Naive B cell (primary cell): Measurements from ENCODE around the gene TOX3. TPM values are rescaled to one million over a fixed set of nuclear protein-coding genes. Genes with fewer than 3 reads are reported as not detected.

Experiments used
- ATAC-seq, 2 donors: fragments of 150-1000 bp; cut with Tn5 transposase; 2 replicates each; pipeline ENCODE4 v1.10.0; 2021; ENCODE audit warnings: low read depth in 2 of 2, mild to moderate bottlenecking in 2 of 2, moderate library complexity in 2 of 2
- DNase-seq: peaks from one replicate; pipeline ENCODE4 v3.0.0; 2022
- H3K27ac Mint-ChIP-seq, 6 donors: one replicate each; pipeline ENCODE4 v1.8.0; 2020 to 2022; ENCODE audit warnings: mild to moderate bottlenecking in 6 of 6, mixed read lengths in 6 of 6, moderate library complexity in 5 of 6, inconsistent platforms in 2 of 6
- H3K27me3 Mint-ChIP-seq, 3 donors: one replicate each; pipeline ENCODE4 v1.8.0; 2021 to 2022; ENCODE audit warnings: mixed read lengths in 3 of 3, mild to moderate bottlenecking in 1 of 3
- H3K36me3 Mint-ChIP-seq, 2 donors: one replicate each; pipeline ENCODE4 v1.8.0; 2020 to 2022; ENCODE audit warnings: mixed read lengths in 2 of 2, inconsistent platforms in 1 of 2, mild to moderate bottlenecking in 1 of 2
- H3K4me1 Mint-ChIP-seq, 3 donors: one replicate each; pipeline ENCODE4 v1.8.0; 2020 to 2022; ENCODE audit warnings: mixed read lengths in 3 of 3, inconsistent platforms in 1 of 3, mild to moderate bottlenecking in 1 of 3, moderate library complexity in 1 of 3
- H3K4me3 Mint-ChIP-seq, 8 donors: one replicate each; pipeline ENCODE4 v1.8.0; 2020 to 2022; ENCODE audit warnings: mild to moderate bottlenecking in 8 of 8, mixed read lengths in 8 of 8, moderate library complexity in 8 of 8, inconsistent platforms in 2 of 8
- H3K9me3 Mint-ChIP-seq, 7 donors: one replicate each; pipeline ENCODE4 v1.8.0; 2020 to 2022; ENCODE audit warnings: mixed read lengths in 7 of 7, mild to moderate bottlenecking in 5 of 7, inconsistent platforms in 2 of 7, moderate library complexity in 1 of 7
- polyA plus RNA-seq, 6 donors: library from polyadenylated mRNA; unstranded; fragments of 300-500 nt; fragmentation: Illumina TruSeq; gene quantifications; one replicate each; pipeline ENCODE4 v1.2.3, GENCODE V29; 2021; ENCODE audit warnings: low read depth in 6 of 6

TOX3 gene
- polyA plus RNA-seq, 6 donors from 2014 or later, result not detected

- Mint-ChIP-seq H3K4me1 (no peaks in the 10 kb centered on the region), H3K27me3 (peaks cover 0 to 3% (median 0%) of the 10 kb centered on the region in 3 donors), H3K36me3 (no peaks in the 10 kb centered on the region), H3K27ac (no peak overlapping the region), H3K9me3 (peaks cover 0 to 16% (median 6%) of the 10 kb centered on the region in 7 donors), H3K4me3 (peak overlapping the region in 1 of 8 donors; percentile 35)
- ATAC-seq, result no peak
- DNase-seq, result no peak
These were observed 26.7 kb upstream of the TOX3 start for GRCh38 chr16:52573365-52574299.

DNA sequence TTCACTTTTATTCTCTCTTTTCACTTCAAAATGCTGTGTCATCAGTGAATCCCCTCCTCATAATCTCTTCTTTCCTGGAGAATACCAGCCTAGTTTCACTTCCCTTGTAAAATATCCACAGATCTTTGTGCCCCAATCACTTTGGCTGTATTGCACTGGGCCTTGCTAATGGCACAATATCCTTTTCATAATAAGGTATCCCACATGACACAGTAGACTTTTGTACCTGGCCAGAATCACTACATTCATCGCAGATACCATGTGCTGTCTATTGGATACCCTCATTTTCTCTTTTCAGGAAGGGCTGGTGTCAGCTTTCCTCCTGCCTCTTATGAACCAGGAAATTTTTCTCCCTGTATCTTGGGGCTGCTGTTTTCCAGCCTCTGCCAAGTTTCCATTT is 25.7 kb upstream of the TOX3 start:
- Mint-ChIP-seq H3K4me3 (no peak overlapping the region), H3K9me3 (peaks cover 0 to 16% (median 6%) of the 10 kb centered on the region in 7 donors), H3K4me1 (no peaks in the 10 kb centered on the region), H3K27me3 (peaks cover 0 to 3% (median 0%) of the 10 kb centered on the region in 3 donors), H3K36me3 (no peaks in the 10 kb centered on the region), H3K27ac (no peak overlapping the region)
- DNase-seq, result no peak
- ATAC-seq, result no peak

DNA sequence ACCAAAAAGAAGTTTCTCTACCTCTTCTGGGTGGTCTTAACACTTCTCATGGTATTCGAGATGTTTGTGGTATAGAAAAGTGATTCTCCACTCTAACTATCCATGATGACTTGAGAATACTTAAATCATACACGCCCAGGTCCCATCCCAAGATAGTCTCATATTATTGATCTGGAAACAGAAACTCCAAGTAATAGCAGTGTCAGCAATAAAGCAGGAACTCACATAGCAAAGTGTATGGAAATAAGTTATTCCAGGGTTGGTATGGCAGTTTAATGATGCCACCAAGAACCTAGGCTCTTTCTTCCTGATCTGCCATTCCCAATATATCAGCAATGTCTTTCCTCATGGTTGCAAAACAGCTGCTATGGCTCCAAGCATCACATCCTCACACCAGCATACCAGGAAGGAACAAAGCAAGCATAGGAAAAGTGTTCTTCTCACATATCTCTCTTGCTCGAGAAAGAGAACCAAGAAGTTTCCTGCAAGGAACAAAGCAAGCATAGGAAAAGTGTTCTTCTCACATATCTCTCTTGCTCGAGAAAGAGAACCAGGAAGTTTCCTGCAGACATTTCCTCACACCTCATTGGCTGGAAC is 23.6 kb upstream of the TOX3 start:
- H3K36me3 Mint-ChIP-seq, result no peaks in the 10 kb centered on the region

GRCh38 chr16:52569701-52570100 is 22.8 kb upstream of the TOX3 start:
- Mint-ChIP-seq H3K4me3 (no peak overlapping the region), H3K36me3 (no peaks in the 10 kb centered on the region), H3K27ac (no peak overlapping the region), H3K27me3 (peaks cover 0 to 7% (median 3%) of the 10 kb centered on the region in 3 donors), H3K4me1 (no peaks in the 10 kb centered on the region), H3K9me3 (peaks cover 0 to 16% (median 7%) of the 10 kb centered on the region in 7 donors)
- DNase-seq (no peak), ATAC-seq (no peak)

More for the DNA sequence above, 23.6 kb upstream of the TOX3 start:
- no peak for ATAC-seq
- no peak overlapping the region for H3K4me3 Mint-ChIP-seq
- DNase-seq, result no peak
- peaks cover 0 to under 1% (median under 1%) of the 10 kb centered on the region in 3 donors for H3K27me3 Mint-ChIP-seq
- no peaks in the 10 kb centered on the region for H3K4me1 Mint-ChIP-seq
- peaks cover 0 to 16% (median 7%) of the 10 kb centered on the region in 7 donors for H3K9me3 Mint-ChIP-seq
- no peak overlapping the region for H3K27ac Mint-ChIP-seq

DNA sequence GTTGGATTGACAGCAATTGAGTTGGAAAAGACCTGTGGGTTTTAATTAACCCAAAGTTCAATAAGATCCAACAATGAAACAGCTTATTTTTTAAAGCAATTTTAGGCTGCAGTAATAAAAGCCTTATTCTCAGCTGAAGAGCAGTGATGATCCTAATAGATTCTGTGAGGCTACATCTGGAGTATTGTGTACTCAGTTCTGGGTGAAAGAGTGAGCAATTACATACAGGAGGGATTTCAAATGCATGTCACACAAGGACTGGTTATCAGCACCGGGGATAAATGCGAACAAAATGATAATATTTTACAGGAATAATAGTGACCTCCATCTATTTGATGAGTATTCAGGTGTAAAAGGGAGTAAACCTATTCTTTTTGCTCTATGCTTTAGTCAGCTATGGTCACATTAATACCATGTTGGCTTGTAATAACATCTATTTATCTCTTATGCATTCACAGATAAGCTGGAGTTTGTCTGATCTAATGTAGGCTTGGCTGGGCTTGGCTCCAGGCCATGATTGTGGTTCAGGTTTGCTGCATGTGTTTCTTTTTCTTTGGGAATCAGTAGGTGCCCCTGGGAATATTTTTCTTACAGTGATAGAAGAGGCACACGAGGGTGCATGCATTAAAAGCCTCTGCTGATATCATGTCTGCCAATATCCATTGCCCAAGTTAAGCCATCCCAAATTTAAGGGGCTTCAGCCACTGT is 22.2 kb upstream of the TOX3 start:
- H3K27ac Mint-ChIP-seq, result no peak overlapping the region
- ATAC-seq (no peak), DNase-seq (no peak)
- no peaks in the 10 kb centered on the region for H3K4me1 Mint-ChIP-seq
- no peaks in the 10 kb centered on the region for H3K36me3 Mint-ChIP-seq
- peaks cover 0 to 16% (median 8%) of the 10 kb centered on the region in 7 donors for H3K9me3 Mint-ChIP-seq
- H3K4me3 Mint-ChIP-seq, result no peak overlapping the region
- H3K27me3 Mint-ChIP-seq, result peaks cover 1 to 7% (median 3%) of the 10 kb centered on the region in 3 donors

GRCh38 chr16:52568495-52568894 is 21.6 kb upstream of the TOX3 start:
- H3K27ac Mint-ChIP-seq, result no peak overlapping the region

GRCh38 chr16:52567193-52567592 is 20.2 kb upstream of the TOX3 start:
- no peak for ATAC-seq
- peaks cover 1 to 19% (median 9%) of the 10 kb centered on the region in 7 donors for H3K9me3 Mint-ChIP-seq

More at GRCh38 chr16:52568495-52568894, 21.6 kb upstream of the TOX3 start:
- Mint-ChIP-seq H3K27me3 (peaks cover 3 to 7% (median 6%) of the 10 kb centered on the region in 3 donors), H3K36me3 (no peaks in the 10 kb centered on the region), H3K9me3 (peaks cover 0 to 19% (median 9%) of the 10 kb centered on the region in 7 donors), H3K4me1 (no peaks in the 10 kb centered on the region), H3K4me3 (no peak overlapping the region)
- no peak for DNase-seq
- ATAC-seq, result no peak

GRCh38 chr16:52563767-52564611 is 17.0 kb upstream of the TOX3 start:
- Mint-ChIP-seq H3K4me1 (no peaks in the 10 kb centered on the region), H3K27me3 (peaks cover 3 to 11% (median 7%) of the 10 kb centered on the region in 3 donors), H3K9me3 (peaks cover 0 to 11% (median 4%) of the 10 kb centered on the region in 7 donors), H3K36me3 (no peaks in the 10 kb centered on the region), H3K27ac (no peak overlapping the region), H3K4me3 (no peak overlapping the region)
- ATAC-seq (no peak), DNase-seq (no peak)

More at GRCh38 chr16:52567193-52567592, 20.2 kb upstream of the TOX3 start:
- no peaks in the 10 kb centered on the region for H3K4me1 Mint-ChIP-seq
- no peak for DNase-seq
- H3K36me3 Mint-ChIP-seq, result no peaks in the 10 kb centered on the region
- no peak overlapping the region for H3K4me3 Mint-ChIP-seq
- H3K27ac Mint-ChIP-seq, result no peak overlapping the region
- H3K27me3 Mint-ChIP-seq, result peaks cover 3 to 7% (median 6%) of the 10 kb centered on the region in 3 donors

DNA sequence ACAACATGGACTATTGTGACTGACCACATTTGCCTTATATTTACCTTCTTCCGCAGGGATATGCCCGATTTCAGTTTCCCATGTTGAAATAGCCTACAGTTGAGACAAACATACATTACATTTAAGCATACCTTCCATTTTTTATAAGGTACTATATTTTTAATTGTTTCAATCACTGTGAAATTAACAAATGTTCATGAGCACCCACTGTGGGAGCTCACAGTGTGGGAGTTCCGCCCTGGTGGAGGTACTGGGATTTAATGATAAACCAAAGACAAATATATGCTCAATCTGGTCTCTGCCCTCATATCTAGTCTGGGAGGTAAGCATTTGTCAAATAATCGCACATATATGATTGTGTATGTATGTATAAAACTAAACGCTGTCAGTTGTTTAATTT is 15.8 kb upstream of the TOX3 start:
- DNase-seq (no peak), ATAC-seq (no peak)
- Mint-ChIP-seq H3K4me1 (no peaks in the 10 kb centered on the region), H3K36me3 (no peaks in the 10 kb centered on the region), H3K27ac (no peak overlapping the region), H3K4me3 (no peak overlapping the region), H3K27me3 (peaks cover 3 to 11% (median 7%) of the 10 kb centered on the region in 3 donors), H3K9me3 (peaks cover 0 to 11% (median 4%) of the 10 kb centered on the region in 7 donors)

DNA sequence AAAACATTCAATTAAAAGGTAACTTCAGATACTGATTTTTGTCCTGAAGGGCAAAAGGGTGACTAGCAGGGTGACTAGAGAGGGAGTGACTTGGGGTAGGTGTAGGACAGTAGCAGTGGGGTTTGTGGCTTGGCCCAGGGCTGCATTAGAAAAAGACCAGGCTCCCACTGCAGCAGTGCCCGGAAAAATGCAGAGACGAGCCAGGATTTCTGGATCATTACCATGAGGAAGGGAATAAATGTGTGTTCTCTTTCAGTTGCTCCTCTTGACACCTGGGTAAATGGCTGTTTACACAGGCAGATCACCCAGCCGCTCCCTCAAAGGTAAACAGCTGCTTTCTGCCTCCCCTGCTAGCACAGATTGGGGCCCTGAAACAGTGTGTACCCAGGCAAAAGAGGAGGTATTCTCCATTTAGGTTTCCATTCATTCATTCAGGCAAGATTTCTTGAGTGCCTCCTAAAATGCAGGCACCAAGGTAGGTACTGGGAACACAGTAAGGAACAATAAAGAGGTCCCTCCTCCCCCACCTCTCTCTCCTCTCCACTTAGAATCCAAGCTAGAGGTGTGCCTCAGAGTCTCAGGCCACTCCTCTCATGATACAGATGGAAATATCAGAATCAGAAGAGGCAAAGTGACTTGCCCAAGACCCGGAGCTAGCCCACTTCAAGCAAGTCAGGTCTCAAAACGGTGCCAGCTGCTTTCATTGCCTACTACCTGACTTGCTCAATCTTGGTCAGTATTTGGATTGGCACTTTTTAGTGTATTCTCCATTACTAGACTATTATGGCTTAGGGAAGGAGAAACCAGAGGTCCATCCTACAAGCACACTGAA is 15.2 kb upstream of the TOX3 start:
- peaks cover 3 to 11% (median 7%) of the 10 kb centered on the region in 3 donors for H3K27me3 Mint-ChIP-seq
- H3K9me3 Mint-ChIP-seq, result peaks cover 0 to 11% (median 3%) of the 10 kb centered on the region in 7 donors

GRCh38 chr16:52558448-52558847 is 11.5 kb upstream of the TOX3 start:
- no peaks in the 10 kb centered on the region for H3K36me3 Mint-ChIP-seq
- peaks cover 15 to 28% (median 18%) of the 10 kb centered on the region in 3 donors for H3K27me3 Mint-ChIP-seq
- peaks cover 0 to 14% (median 6%) of the 10 kb centered on the region in 7 donors for H3K9me3 Mint-ChIP-seq
- H3K4me3 Mint-ChIP-seq, result no peak overlapping the region
- no peak for ATAC-seq
- no peak for DNase-seq
- no peaks in the 10 kb centered on the region for H3K4me1 Mint-ChIP-seq
- no peak overlapping the region for H3K27ac Mint-ChIP-seq

More for the DNA sequence above, 15.2 kb upstream of the TOX3 start:
- H3K36me3 Mint-ChIP-seq, result no peaks in the 10 kb centered on the region
- no peak for DNase-seq
- no peak overlapping the region for H3K4me3 Mint-ChIP-seq
- no peaks in the 10 kb centered on the region for H3K4me1 Mint-ChIP-seq
- no peak for ATAC-seq
- H3K27ac Mint-ChIP-seq, result no peak overlapping the region

DNA sequence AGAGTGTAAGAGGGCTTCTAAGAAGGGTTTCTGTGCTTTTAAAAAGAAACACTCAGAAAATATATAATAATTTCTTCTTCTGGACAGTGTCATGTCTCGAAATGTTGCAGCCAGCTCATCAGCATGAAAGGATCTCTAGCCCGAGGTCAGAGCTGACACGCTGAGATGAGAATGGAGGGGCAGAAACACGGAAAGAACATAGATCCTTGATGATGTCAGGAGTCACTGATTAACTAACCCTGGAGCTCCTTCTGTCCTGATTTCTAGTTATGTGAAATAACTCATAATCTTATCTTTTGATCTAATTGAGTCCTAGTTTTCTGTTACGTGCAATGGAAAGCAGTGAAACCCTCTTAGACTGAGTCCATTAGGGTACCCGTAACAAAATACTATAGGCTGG is 10.3 kb upstream of the TOX3 start:
- peaks cover 15 to 28% (median 20%) of the 10 kb centered on the region in 3 donors for H3K27me3 Mint-ChIP-seq
- no peaks in the 10 kb centered on the region for H3K36me3 Mint-ChIP-seq
- H3K4me3 Mint-ChIP-seq, result no peak overlapping the region
- no peaks in the 10 kb centered on the region for H3K4me1 Mint-ChIP-seq
- no peak overlapping the region for H3K27ac Mint-ChIP-seq
- DNase-seq, result no peak
- no peak for ATAC-seq
- H3K9me3 Mint-ChIP-seq, result peaks cover 0 to 14% (median 6%) of the 10 kb centered on the region in 7 donors
